ENCODE data around the gene UXS1. TPM values are rescaled to one million over a fixed set of nuclear protein-coding genes. Genes with fewer than 3 reads are reported as not detected.

Gene UXS1
- total RNA-seq, 1 experiment from 2014 or later: 49.1 TPM

DNA sequence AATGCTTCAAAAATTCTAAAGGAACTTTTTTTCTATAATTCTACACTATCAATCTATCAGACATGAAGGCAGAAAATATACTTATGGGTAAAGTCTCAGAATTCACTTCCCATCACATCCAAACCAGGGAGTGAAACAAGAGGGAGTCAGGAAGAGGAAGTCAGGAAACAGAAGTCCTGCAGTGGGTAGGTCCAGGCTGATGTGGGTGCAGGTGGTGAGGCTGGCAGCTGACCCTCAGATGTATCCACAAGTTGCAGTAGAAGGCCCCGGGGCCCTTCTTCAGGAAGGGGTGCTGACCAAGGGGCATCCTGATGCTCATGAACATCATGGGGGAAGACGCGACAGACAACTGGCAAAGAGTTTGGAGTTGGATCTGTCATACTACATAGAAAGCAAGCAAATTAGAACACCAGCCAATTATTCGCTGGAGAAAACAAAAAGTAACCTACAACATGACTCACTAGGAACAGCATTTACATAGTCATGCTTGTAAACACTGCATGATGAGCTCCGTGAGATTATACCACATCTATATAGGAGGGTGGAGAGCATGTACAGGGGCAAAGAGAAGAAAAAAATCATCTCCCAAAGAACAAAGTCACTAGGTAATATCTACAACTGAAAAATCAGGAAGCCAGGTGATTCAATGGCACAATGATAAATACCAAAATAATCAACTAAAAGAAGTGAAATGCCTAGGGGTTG is 4.2 kb downstream of the UXS1 start:
- peak; percentile 49 for DNase-seq (ENCODE audit: low spot score)

GRCh38 chr2:106189325-106189724 is 4.8 kb downstream of the UXS1 start:
- DNase-seq (ENCODE audit: low spot score): no peak

GRCh38 chr2:106187273-106187891 is 6.7 kb downstream of the UXS1 start:
- no peak for DNase-seq (ENCODE audit: low spot score)

DNA sequence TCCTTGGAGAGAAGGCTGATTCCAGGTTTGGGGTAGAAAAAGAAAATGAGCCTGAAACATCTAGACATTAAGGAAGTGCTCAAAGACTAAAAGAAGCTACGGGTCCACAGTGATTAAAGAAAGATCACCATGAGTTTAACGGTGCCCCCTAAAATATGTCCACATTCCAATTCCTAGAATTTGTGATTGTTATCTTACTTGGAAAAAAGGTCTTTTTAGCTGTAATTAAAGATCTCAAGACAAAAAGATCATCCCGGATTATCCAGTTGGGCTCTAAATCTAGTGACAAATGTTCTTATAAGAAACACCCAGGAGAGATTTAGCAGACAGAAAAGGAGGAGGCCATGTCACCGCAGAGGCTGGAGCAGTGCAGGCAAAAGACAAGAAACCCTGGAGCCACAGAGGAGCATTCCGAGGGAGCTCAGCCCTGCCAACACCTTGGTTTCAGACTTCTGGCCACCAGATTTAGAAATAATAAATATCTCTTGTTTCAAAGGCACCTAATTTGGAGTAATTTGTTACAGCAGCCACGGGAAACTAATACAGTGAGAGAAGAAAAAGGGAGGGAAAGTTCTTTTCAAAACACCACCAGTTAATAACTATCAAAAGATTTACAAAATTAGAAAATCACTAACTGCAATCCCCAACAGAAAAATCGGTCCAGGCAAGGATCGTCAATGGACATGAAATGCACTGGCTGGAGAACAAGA is 8.5 kb downstream of the UXS1 start:
- no peak for DNase-seq (ENCODE audit: low spot score)

GRCh38 chr2:106184857-106185256 is 9.2 kb downstream of the UXS1 start:
- DNase-seq (ENCODE audit: low spot score): no peak

DNA sequence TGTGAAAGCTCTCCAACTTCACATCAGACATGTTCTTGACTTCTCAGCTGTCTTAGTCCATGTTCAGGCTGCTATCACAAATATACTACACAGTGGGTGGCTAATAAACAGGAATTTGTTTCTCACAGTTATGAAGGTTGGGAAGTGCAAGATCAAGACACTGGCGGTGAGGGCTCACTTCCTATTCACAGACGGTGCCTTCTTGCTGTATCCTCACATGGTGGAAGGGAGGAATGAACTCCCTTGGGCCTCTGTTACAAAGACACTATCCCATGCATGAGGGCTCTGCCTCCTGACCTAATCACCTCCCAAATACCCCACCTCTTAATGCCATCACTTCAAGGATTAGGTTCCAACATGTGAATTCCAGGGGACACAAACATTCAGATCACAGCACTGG is 9.7 kb downstream of the UXS1 start:
- no peak for DNase-seq (ENCODE audit: low spot score)

GRCh38 chr2:106183101-106183696 is 10.9 kb downstream of the UXS1 start:
- DNase-seq (ENCODE audit: low spot score): no peak

DNA sequence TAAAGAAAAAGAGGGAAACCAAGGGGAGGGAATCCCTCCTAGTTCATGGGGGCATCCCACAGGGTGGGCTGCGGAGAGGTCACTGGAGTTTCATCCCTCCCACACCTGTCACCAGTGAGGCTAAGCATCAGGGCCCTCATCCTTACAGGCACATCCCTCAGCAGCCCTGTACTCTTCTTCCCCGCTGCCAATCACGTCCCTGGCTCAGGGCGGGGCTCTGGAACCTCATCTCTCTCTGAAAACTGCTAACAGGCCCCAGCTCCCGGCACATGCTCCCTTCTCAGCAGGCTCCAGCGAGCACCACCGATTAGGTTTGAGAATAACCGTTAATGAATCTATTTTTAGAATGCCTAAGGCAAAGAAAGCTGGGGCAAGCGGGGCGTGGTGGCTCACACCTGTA is 13.0 kb downstream of the UXS1 start:
- DNase-seq (ENCODE audit: low spot score): no peak

GRCh38 chr2:106180602-106181001 is 13.5 kb downstream of the UXS1 start:
- DNase-seq (ENCODE audit: low spot score): no peak

GRCh38 chr2:106178716-106179115 is 15.4 kb downstream of the UXS1 start:
- no peak for DNase-seq (ENCODE audit: low spot score)

DNA sequence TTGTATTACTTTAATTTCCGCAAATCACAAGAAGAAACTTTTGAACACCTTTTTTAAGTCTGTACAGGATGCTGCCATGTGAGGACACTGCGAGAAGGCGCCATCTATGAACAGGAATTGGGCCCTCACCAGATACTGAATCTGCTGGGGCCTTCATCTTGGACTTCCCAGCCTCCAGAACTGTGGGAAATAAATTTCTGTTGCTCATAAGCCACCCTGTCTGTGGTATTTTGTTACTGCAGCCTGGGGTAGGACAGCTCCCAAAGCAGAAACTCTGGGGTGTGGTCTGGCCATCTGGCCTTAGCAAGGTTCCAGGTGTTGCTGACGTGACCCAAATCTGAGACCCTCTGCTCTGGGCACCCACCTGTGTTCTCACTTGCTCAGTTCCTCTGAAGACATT is 16.5 kb downstream of the UXS1 start:
- no peak for DNase-seq (ENCODE audit: low spot score)

DNA sequence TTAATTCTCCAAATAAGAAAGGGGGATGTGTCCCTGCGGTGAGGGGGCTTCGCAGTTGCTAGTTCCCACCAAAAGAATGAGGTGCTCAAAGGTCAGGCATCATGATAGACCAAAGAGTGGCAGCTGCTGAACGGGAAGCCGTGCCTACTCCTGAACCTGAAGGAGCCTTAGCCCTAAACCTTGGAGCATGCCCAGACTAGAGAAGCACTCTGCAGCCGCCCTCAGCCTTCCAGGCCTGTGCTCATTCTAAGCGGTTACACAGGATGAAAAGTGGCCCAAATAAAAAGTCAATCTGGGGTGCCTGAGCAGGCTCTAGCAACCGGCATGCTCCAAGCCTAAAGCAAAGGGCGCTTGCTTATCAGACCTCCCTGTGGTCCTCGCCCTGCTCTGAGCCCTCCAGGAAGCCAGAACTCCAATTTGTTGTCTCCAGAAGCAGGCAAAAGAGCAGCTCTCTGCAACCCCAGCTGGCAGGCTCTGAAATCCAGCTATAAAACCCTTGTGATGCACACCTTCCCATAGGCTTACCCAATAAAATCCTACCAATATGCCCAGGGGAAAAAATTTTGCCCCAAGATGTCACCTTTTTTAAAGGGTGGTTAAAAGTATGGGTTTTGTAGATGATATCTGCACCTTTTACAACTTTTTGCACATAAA is 17.5 kb downstream of the UXS1 start:
- DNase-seq (ENCODE audit: low spot score): no peak

GRCh38 chr2:106175086-106175850 is 18.8 kb downstream of the UXS1 start:
- no peak for DNase-seq (ENCODE audit: low spot score)

- no peak for DNase-seq (ENCODE audit: low spot score)
These were observed 20.0 kb downstream of the UXS1 start for GRCh38 chr2:106174056-106174455.

- no peak for DNase-seq (ENCODE audit: low spot score)
These were observed 21.5 kb downstream of the UXS1 start for GRCh38 chr2:106172649-106173048.

DNA sequence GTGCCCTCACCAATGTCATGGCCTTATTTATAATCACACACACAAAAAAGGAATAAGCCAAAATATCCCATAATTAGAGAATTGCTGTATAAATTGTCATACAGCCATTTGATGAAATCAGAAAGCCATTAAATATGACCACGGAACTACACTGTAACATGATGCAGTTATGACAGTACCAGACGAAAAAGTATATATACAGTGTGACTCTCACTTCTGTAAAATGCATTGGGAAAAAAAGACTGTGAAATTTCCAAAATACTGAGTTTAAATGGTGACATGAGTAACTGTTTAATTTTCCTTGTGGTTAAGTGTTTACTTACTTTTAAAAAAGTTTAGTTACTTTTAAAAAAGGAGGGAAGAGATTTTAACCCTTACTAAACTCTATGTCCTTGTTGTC is 25.4 kb downstream of the UXS1 start:
- no peak for DNase-seq (ENCODE audit: low spot score)

DNA sequence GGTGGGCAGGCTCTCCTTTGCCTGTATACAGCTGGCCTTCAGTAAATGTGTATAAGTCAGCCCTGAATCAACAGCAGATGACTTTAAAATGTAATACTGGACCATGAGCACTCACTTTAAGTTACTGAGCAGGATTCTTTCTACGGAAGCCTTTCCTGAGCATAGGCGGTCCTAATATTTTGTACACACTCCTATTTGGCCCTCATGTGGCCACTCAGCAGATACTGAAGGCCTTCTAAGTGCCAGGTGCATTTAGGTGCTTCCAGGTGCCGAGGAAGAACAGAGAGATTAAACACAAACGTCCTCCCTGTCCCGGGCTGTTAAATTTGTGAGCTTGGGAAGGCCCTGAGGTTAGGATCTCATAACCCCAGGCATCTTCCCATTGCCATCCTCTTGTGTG is 27.0 kb downstream of the UXS1 start:
- no peak for DNase-seq (ENCODE audit: low spot score)

- no peak for DNase-seq (ENCODE audit: low spot score)
These were observed 28.5 kb downstream of the UXS1 start for GRCh38 chr2:106165561-106165960.

DNA sequence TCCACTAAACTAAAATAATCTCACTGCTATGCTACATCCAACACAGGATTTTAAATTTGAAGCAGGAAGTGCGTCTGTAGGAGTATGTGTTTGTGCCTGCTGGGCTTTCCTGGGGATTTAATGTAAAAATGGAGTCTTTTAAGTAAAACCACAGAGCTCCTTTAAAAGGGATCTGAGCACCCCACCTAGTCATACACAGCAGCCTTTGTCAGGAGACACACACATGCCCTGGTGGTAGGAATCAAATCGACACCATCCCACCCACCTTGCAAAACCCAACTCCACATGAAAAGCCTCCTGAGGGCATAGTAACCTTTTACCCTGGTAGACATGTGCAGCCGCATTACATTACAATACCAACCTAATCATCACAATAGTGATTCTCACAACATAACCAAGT is 29.1 kb downstream of the UXS1 start:
- DNase-seq (ENCODE audit: low spot score): no peak

- no peak for DNase-seq (ENCODE audit: low spot score)
These were observed 30.1 kb downstream of the UXS1 start for GRCh38 chr2:106163948-106164545.

Measured in H4 (cell line).